Stimulated activated CD8-positive, alpha-beta memory T cell treated with anti-CD3 and anti-CD28 coated beads, Interleukin-2, amount 100 ng/mL, for 48 hours (primary cell): ENCODE results near the gene MAST4.
"Not testable (repeated sequence)": the region's sequence is repeated elsewhere in the genome, so short reads cannot be mapped to it uniquely, and the experiment has no call there.

Experiments
- DNase-seq, 2 donors: peaks; one replicate each; pipeline ENCODE4 v3.0.0-alpha.2; 2020; ENCODE audit warnings: low read depth in 2 of 2

The MAST4 gene

DNA sequence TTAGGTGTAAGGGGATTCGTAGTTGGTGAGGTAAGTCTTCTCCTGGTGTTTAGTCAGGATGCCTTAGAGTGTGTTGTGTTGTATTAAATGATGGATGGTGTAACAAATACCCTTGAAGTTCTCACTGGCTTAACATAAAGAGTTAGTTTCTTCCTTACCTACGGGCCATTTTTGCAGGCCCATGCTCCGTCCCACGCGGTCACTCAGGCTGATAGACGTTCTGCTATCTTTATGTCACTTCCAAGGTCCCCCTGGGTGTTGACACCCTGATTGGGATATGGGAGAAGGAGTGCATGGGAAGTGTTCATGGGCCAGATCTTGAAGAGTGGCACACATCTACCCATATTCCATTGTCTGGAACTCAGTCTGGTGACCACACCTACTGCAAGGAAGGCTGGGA is 214.0 kb downstream of the MAST4 start:
- DNase-seq = no peak

DNA sequence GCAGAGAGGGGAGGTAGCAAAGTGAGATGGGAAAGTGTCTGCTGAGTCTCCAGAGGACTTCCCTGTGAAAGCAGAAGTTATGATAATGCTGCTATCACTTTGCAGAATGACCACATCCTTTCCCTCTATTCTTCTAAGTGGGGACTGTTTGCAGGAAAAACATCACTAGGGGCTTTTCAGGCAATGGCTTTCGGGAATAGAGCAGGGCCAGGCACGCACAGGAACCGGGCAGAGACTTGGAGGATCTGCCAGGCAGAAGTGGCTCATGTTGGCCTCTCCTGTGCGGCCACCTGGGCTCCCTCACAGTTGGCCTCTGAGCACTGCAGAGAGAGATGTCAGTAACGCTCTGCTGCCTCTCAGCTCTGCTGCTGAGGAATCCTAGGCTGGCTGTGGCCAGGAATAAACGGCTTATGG is 214.7 kb downstream of the MAST4 start:
- no peak for DNase-seq

DNA sequence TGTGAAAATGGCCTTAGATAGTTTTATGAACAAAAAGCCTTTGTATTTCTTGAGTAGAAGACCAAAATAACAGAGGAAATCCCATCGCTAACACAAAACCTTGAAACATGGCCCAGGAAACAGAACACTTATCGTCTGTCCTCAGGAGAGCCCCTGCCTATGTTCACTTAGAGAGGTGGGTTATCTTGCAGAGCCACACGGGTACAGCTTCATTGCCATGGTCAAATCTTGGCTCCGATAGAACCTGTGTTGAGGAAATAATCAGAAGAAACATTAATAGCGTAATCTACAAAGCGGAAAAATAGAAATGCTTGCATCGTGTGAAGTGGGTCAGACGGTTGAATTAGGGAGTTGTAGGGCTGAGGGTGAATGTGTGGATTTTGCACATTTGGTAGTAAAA is 216.1 kb downstream of the MAST4 start:
- DNase-seq = no peak

DNA sequence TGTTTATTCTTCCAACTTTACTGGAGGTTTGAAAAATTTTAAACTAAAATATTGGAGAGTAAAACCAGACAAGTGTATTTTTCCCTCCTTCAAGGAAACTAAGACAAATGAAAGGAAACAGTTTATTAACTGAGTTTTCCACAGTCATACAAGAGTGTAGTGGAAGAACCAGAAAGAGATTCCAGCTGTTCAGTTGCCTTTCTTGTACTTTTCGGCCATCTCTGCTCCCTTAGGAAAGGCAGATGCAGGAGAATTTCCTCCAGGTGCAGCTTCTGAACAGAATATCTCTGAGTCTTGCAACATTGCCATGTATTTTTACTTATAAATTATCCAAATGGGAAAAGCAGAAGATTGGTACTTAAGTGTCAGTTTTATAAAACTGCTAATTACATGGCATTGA is 217.1 kb downstream of the MAST4 start:
- DNase-seq = no peak

DNA sequence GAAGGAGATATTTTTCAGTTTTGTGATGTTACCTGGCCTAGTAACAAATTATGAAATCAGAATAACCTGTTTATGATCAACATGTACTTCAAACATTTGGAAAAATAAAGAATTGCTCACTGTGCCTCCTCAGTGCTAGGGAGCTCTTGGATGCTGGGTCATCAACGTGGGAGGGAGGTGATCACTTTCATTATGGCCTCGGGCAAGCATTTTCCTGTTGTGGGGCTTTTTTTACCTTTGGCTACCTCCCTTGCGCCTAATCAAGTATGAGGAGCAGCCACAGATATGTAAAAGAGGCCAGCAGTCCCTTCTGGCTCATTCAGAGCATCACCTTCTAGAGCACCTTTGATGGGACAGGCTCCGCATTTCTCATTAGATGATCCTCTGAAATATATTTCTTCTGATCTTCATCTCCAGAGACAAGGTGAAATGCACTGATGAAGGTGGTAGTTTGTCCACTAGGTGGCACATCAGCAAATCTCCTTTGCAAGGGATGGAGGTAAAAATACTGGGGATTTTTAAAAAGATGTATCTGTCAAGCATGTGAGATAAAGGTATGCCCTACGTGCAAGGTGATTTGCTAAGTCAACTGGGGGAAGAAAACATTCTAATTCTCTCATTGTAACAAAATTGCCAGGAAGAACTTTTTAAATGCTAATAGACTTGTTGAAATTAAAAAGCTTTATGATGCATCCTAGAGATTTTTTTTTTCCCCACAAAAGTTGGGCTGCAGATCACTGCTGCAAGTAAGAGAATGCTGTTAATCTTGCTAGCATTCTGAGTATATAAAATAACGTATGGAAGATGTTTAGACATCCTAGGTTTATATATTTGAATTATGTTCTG is 218.2 kb downstream of the MAST4 start:
- DNase-seq = no peak

DNA sequence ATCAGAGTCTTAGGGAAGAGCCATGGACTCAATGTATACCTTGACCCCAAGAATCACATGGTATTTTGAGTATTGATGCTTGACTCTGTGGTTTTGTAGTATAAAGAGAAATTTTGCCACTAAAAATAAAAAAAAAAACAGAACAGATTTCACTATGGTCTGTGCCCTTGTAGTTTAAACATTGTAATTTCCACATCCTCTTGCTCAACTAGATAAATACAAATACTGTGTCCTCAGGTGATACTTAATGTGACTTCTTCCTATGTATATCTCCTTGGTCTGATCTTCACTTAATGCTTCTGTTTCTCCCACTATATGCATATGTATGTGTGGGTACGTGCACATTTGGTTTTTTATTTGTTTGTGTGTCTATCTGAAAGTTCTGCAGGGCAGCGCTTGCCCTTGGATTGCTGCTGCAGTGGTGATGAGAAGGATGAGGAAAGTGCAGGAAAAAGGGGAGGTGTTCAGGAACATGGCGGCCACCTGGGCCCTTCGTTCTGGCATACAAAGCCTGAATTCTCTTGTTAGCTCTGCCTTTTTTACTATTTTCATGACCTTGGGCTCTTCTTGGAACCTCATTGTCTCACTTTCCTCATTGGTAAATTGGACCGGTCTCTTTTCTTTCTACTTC is 222.2 kb downstream of the MAST4 start:
- no peak for DNase-seq

DNA sequence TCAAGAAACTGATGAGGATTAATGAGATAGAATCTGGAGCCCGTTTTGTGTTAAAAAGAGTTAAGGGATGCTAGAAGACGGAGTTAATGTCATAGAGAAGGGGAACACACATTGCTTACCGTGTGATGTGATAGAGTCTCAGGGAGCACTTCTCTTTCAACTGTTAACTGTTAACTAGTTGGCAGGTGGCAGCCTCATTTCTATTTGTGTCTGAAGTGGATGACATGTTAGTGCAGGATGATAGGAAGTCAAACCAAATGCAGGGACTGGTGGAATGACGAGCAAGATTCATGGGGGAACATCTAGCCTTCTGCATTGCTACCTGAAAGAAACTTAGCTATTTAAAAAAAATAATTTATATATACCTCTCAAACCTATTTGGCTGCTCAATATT is 222.7 kb downstream of the MAST4 start:
- no peak for DNase-seq

DNA sequence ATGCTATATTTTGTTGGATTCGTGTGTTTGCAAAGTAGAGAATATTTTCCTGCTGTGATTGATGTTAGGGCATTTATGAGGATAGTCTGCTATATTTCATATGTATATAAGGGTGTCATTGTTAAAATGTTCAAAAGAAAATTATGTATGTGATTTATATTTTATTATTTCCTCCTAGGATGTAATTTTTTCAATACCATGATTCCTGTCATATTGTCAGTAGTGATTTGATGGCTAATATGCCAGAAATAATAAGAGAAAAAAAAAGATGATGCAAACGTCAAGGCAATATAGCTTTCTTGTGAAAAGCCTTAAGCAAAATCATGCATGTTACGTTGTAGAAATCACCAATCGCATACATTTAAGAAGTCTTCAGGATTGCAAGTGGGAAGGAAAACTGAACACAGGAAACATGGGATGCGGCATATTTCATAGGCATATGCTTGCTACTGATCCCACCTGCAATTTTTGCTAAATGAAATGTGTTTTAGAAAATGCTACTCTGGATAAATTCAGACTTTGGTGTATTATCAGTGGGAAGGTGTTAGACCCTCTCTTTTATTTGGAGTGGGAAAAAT is 224.5 kb downstream of the MAST4 start:
- DNase-seq = no peak

DNA sequence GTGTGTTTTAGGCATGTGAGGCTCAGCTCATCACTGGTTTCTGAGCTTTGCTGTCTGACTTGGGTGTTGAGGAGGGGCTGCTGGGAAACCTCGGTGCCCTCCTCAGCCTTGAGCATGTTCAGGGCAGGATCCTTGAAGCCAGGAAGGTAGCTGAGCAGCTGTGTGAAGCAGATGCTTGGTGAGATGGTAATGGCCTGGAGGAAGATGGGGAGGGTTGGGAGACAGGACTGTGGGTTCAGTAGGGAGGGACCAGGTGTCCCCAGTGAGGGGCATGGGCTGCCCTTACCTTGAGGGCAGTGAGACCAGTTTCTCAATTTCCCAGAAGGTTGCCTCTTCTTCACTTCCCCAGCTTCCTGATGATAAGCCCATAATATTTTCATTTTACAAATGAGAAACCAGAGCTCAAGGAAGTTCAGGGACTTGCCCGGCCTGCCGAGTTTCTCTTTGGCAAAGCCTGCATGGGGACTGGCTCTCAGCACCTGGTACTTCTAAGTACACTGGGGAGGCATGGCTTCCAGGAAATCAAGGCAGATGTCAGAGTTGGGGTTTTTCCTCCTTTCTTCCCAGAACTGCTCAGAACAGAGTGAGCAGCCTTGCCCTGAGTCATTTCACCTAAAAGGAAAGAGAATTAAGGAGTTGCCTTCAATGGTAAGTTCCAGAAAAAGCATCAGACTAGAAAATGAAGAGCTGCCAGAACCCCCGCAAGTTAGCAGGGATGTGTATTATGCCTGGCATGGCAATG is 225.7 kb downstream of the MAST4 start:
- peak; percentile 22 for DNase-seq

DNA sequence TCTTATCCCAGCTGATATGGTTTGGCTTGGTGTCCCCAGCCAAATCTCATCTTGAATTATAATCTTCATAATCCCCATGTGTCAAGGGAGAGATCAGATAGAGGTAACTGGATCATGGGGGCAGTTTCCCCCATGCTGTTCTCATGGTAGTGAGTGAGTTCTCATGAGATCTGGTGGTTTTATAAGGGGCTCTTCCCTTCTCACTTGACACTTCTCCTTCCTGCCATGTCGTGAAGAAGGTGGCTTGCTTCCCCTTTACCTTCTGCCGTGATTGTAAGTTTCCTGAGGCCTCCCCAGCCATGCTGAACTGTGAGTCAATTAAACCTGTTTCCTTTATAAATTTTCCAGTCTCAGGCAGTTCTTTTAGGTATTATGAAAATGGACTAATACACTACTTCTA is 226.7 kb downstream of the MAST4 start:
- DNase-seq = not testable (repeated sequence)

DNA sequence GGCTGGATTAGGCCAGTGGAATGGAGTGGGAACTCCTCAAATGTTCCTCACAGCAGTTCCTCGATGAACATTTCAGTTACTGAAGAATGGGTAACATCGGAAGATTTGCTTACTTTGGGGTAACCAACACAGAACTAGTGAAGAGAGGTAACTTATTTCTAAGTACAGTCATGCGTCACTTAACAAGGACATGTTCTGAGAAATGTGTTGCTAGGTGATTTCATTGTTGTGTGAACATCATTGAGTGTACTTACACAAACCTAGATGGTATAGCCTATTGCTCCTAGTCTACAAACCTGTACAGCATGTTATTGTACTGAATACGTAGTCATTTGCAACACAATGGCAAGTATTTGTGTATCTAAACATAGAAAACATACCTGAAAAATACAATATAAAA is 228.3 kb downstream of the MAST4 start:
- DNase-seq = no peak

DNA sequence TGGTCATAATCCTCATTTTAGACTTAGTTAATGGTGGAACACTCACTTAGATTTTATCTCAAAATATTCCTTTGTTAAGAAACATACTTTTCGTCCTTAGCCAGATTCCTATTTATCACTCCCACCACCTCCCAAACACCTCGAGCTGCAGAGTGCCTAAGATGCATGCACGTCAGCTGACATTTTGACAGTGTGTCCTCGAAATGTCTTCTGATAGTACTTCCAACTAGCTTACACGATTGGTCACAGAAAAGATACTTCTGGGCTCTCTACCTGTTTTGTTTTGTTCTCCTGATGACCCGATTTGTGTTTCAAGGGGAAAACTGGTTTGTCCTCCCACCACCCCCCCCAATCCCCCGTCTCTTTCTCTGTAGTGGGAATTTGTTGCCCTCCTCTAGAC is 230.1 kb downstream of the MAST4 start:
- DNase-seq = no peak

DNA sequence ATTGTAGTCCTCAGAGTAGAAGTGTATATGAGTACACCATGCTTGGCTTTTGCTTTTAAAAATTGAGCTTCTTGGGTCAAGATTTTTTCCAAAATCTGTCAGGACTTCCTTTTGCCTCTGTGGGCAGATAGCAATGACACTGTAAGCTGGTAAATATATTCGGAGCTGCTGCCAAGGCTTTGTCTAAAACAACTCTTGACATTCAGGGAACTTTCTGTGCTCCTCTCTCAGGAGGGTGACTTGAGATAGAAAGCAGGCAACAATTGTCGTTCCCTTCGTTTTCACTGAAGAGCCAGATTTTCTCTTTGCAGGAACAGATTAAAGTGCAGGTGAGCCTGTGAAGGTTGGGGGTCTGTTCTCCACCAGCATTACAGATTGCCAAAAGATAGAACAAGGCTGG is 230.5 kb downstream of the MAST4 start:
- no peak for DNase-seq

DNA sequence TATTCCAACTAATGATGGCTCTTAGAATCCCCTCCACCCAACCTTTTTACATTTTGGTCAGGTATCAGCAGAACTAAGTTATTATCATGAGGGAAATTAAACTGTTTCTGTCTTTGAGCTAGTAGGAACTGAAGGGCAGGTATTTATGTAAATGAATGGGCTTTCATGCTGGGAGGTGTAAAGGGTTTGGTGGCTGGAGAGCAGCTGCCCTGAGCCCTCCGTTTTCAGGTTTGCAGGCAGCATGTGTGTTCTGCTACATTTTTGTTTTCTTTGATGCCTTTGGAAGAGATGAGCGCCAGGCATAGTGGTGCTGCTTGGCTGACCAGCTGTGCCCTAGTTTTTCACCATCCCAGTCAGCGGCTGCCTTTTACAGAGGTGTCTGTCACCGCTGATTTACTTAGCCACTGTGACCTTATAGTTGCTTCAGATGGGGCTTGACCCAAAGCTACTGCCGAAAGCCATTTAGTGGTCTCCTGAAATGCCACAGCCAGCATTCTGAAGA is 231.9 kb downstream of the MAST4 start:
- no peak for DNase-seq

DNA sequence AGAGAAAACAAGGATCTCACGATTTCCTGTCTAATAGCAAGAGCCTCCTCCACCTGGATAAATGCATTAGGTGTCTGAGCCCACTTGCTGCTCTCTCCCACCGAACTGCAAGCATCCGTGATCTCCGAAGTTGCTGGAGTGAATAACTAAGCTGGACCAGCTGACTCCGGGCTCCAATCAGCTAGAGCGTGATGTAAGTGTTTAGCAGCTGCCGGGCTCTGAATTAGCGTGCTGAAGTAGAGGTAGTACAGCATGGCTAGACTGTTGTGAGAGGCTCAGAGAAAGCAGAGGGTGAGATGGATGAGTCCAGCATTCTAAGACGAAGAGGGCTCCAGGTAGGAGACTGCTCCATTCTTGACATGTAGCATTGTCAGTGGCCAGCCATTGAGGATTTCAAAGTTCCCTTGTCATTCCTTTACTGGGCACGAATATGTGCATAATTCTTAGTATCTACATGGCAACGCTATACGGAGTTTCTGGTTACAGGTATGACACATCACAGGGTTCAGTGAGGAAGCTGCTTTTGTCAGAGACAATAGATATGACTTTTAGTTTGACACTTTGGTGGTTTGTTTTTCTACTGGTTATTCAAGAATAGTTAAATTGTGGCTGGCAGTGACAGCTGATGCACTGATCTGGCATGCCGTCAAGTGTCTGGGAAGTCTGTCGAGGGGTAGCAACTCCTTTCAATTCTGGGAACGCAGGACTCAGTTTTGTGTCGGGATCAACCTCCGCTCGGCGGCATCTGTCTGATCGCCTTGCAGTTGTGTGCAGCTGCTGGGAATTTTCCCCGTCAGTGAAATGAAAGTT is 232.6 kb downstream of the MAST4 start:
- peak; percentile 19 to 24 for DNase-seq

DNA sequence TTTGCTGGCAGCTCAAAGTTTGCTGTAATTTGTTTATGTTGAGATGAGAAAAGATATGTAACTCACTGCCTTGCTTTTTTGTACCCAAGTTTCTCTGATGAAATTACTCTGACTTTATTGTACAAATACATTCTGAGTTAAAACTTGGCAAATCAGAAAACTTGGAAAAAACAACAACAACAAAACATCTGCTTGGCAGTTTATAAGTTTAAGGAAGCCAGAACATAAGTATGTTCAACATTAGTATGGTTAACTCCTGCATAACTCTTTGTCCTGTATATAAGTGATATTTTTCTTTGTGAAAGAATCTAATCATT is 233.1 kb downstream of the MAST4 start:
- no peak for DNase-seq

DNA sequence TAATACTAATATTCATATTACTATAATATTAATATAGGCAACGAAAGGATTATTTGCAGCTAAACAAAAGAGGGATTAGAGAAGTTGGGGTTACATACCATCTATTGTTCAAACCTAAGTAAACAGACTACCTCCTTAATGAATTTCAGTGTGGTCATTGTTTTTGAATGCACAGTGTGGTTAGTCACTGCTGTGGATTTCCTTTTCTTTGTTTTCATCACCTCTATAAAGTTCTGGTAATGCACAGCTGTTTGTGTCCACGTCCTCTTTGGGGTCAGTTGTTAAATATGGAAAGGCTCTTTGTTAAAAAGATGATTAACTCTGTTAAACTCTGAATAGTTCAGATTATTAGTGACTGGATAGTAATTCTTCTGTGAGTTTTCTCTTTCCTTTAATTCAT is 233.6 kb downstream of the MAST4 start:
- no peak for DNase-seq

DNA sequence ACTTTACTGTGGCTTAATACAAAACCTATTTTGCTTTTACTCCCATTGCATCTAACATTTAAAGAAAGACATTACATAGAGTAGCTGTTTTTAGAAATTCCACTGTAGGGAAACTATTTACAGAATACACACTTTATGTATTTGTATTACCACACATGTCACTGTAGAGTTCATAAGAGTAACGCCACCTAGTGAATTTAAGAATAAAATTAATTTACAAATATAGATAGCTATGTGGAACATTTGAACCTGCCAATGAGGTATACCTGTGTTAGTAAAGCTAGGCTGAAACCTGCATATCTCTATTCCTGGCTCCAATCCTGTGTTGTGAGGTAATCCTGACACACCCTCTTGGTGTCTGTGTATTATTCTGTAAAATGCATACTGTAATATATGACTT is 234.4 kb downstream of the MAST4 start:
- no peak for DNase-seq

DNA sequence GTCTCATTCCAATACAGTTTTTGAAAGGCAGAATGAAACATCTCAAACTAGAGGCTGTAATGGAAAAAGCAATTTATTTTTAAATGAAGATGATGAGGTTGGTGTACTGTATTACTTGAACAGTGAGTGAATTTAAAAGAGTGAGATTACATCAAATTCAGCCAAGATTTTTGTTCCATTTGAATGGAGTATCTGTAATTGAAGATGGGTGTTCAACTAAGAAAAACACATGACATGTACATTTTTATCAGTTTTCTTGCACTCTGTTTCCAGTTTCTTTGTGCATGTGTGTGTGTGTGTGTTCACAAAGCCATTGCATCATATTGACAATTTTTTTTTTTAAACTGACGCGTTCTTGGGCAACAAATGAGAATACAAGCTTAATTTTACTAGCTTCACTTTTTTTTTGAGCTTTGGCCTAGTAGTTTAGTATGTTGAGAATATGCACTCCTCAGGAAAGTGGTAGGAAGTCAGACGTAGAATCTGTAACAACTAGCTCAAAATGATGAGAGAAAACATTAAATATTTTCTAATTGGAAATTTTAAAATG is 243.5 kb downstream of the MAST4 start:
- no peak for DNase-seq

DNA sequence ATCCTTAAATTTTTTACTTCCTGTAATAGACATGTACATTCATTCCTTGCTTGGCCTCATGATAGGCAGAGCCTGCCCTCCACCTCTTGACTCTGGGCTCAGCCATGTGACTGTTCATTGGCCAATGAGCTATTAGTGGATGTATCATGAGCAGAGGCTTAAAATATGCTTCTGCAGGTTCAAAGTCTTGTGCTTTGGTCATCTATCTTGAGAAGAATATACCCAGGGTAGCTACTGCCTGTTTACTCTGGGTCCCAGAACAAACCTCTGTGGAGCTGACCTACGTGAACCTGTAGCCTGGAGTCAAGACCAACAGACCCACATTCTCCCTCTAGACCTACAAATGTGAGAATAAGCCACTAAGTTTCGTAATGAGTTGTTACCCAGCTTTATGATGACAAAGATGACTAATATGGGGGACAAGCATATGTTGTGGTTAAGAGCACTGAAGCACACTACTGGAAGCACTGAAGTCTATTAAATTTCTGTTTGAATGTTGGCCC is 244.4 kb downstream of the MAST4 start:
- DNase-seq = no peak

DNA sequence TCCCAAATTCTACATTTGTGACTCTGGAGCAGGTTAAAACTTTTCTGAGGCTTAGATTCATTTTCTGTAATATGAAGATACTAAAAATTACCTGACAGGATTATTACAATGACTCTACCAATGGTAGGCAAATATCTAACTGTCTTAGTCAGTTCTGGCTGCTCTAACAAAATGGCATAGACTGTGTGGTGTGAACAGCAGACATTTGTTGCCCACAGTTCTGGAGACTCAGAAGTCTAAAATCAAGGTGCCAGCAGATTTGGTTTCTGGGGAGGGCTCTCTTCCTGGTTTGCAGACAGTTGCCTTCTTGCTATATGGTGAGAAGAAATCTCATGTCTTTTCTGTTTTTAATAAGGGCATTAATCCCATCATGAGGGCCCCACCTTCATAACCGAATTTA is 245.1 kb downstream of the MAST4 start:
- no peak for DNase-seq
